Activated T-cell treated with anti-CD3 and anti-CD28 coated beads for 48 hours (primary cell): ENCODE measurements around the gene SIT1.
"Not testable (repeated sequence)": the region's sequence is repeated elsewhere in the genome, so short reads cannot be mapped to it uniquely, and the experiment has no call there.

Experiments used
- DNase-seq: peaks from one replicate; pipeline ENCODE4 v3.0.0-alpha.2; 2020; ENCODE audit warnings: low read depth

Gene SIT1

GRCh38 chr9:35660966-35661415, 10.3 kb upstream of the SIT1 start:
- no peak for DNase-seq

- no peak for DNase-seq
Measured at GRCh38 chr9:35659340-35659739, 8.6 kb upstream of the SIT1 start.

- DNase-seq = no peak
Measured at GRCh38 chr9:35658968-35659220, 8.2 kb upstream of the SIT1 start.

- DNase-seq = peak; percentile 81
Measured at GRCh38 chr9:35658137-35658967, 7.6 kb upstream of the SIT1 start, which contains the start of gene CCDC107. Gene CCDC107, plus strand, starts transcription at chr9:35658292. Its CDS starts 88 bp downstream, at chr9:35658380.

GRCh38 chr9:35657546-35658136, 6.9 kb upstream of the SIT1 start, which contains the start of gene RMRP:
Gene RMRP, minus strand, starts transcription at chr9:35658019.
- peak; percentile 94 for DNase-seq

- DNase-seq = no peak
Measured at GRCh38 chr9:35656831-35657545, 6.3 kb upstream of the SIT1 start.

- no peak for DNase-seq
Measured at GRCh38 chr9:35656348-35656747, 5.6 kb upstream of the SIT1 start.

- DNase-seq = no peak
Measured at GRCh38 chr9:35653611-35654010, 2.9 kb upstream of the SIT1 start.

- DNase-seq = no peak
Measured at GRCh38 chr9:35652829-35653209, 2.1 kb upstream of the SIT1 start.

GRCh38 chr9:35651956-35652828, 1.5 kb upstream of the SIT1 start:
- no peak for DNase-seq

- no peak for DNase-seq
Measured at GRCh38 chr9:35649431-35650340, 1.0 kb downstream of the SIT1 start.

GRCh38 chr9:35646533-35647265, 4.0 kb downstream of the SIT1 start:
- DNase-seq = peak; percentile 91

GRCh38 chr9:35646153-35646532, 4.6 kb downstream of the SIT1 start:
- no peak for DNase-seq

GRCh38 chr9:35645736-35646135, 5.0 kb downstream of the SIT1 start:
- not testable (repeated sequence) for DNase-seq

- no peak for DNase-seq
Measured at GRCh38 chr9:35643046-35643445, 7.7 kb downstream of the SIT1 start.

- DNase-seq = not testable (repeated sequence)
Measured at GRCh38 chr9:35641478-35641877, 9.3 kb downstream of the SIT1 start.

GRCh38 chr9:35640431-35640830, 10.3 kb downstream of the SIT1 start:
- DNase-seq = not testable (repeated sequence)

GRCh38 chr9:35639631-35640030, 11.1 kb downstream of the SIT1 start:
- DNase-seq = no peak

GRCh38 chr9:35639225-35639624, 11.5 kb downstream of the SIT1 start:
- DNase-seq = not testable (repeated sequence)

- not testable (repeated sequence) for DNase-seq
Measured at GRCh38 chr9:35638751-35639150, 12.0 kb downstream of the SIT1 start.
